GM12865 (cell line): Measurements from ENCODE around the gene BRIP1.

Source experiments
- DNase-seq: peaks from one replicate; pipeline ENCODE4 v3.0.0; 2010; ENCODE audit warnings: low read depth
- H3K4me3 ChIP-seq: 2 replicates; pipeline ENCODE4 v1.5.1; 2011; ENCODE audit warnings: mild to moderate bottlenecking, low read depth, low read length, control low read depth
- TF ChIP-seq, protein P1 (sequence below): IDR thresholded peaks from 2 replicates; pipeline ENCODE4 v1.5.1; 2011; ENCODE audit warnings: low read length, control low read depth, low read depth, inconsistent platforms; ENCODE audit not compliant: insufficient read depth; ENCODE audit errors: missing control alignments

Gene BRIP1

DNA sequence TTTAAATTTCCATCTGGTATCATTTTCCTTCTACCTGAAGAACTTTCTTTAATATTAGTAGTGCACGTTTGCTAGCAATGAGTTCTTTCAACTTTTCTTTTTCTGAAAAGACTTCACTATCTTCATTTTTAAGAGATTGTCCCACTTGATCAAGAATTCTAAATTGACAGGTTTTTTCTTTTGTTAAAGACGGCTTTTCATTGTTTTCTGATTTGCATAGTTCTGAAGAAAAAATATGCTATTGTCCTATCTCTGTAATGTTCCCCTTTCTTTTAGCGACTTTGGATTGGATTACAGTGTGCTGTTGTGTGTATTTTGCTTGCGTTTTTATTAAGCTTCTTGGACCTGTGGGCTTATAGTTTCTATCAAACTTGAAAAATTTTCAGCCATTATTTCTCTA is 146.0 kb downstream of the BRIP1 start:
- TF ChIP-seq, protein P1, sequence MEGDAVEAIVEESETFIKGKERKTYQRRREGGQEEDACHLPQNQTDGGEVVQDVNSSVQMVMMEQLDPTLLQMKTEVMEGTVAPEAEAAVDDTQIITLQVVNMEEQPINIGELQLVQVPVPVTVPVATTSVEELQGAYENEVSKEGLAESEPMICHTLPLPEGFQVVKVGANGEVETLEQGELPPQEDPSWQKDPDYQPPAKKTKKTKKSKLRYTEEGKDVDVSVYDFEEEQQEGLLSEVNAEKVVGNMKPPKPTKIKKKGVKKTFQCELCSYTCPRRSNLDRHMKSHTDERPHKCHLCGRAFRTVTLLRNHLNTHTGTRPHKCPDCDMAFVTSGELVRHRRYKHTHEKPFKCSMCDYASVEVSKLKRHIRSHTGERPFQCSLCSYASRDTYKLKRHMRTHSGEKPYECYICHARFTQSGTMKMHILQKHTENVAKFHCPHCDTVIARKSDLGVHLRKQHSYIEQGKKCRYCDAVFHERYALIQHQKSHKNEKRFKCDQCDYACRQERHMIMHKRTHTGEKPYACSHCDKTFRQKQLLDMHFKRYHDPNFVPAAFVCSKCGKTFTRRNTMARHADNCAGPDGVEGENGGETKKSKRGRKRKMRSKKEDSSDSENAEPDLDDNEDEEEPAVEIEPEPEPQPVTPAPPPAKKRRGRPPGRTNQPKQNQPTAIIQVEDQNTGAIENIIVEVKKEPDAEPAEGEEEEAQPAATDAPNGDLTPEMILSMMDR = no peak
- no peak for DNase-seq
- no peak overlapping the region for H3K4me3 ChIP-seq

- no peak overlapping the region for H3K4me3 ChIP-seq
- TF ChIP-seq, protein P1 = no peak
- no peak for DNase-seq
Observed at GRCh38 chr17:61716225-61716829, 147.0 kb downstream of the BRIP1 start.

GRCh38 chr17:61715348-61715747 is 148.0 kb downstream of the BRIP1 start:
- H3K4me3 ChIP-seq = no peak overlapping the region
- TF ChIP-seq, protein P1 = no peak
- no peak for DNase-seq

- TF ChIP-seq, protein P1 = no peak
- H3K4me3 ChIP-seq = no peak overlapping the region
- no peak for DNase-seq
Observed at GRCh38 chr17:61714300-61714699, 149.0 kb downstream of the BRIP1 start.

DNA sequence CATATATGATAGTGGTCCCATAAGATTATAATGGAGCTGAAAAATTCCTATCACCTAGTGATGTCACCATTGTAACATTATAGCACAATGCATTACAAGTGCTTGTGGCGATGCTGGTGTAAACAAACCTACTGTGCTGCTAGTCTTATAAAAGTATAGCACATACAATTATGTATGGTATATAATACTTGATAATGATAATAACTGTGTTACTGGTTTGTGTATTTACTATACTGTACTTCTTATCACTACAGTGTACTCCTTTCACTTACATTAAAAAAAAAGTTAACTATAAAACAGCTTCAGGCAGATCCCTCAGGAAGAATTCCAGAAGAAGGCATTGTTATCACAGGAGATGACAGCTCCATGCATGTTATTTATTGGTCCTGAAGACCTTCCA is 150.3 kb downstream of the BRIP1 start:
- TF ChIP-seq, protein P1 = no peak
- no peak for DNase-seq
- no peak overlapping the region for H3K4me3 ChIP-seq

- DNase-seq = no peak
- TF ChIP-seq, protein P1 = no peak
- no peak overlapping the region for H3K4me3 ChIP-seq
Observed at GRCh38 chr17:61710546-61710945, 152.8 kb downstream of the BRIP1 start.

- DNase-seq = no peak
Observed at GRCh38 chr17:61709567-61709966, 153.8 kb downstream of the BRIP1 start.

More at GRCh38 chr17:61709567-61709966, 153.8 kb downstream of the BRIP1 start:
- TF ChIP-seq, protein P1 = no peak
- no peak overlapping the region for H3K4me3 ChIP-seq
